T-helper 1 cell (primary cell): ENCODE measurements around the gene CCDC136.

ENCODE experiments used
- DNase-seq, 5 donors: peaks; one replicate each; pipeline ENCODE4 v3.0.0-alpha.2; 2012 to 2020

Gene CCDC136

DNA sequence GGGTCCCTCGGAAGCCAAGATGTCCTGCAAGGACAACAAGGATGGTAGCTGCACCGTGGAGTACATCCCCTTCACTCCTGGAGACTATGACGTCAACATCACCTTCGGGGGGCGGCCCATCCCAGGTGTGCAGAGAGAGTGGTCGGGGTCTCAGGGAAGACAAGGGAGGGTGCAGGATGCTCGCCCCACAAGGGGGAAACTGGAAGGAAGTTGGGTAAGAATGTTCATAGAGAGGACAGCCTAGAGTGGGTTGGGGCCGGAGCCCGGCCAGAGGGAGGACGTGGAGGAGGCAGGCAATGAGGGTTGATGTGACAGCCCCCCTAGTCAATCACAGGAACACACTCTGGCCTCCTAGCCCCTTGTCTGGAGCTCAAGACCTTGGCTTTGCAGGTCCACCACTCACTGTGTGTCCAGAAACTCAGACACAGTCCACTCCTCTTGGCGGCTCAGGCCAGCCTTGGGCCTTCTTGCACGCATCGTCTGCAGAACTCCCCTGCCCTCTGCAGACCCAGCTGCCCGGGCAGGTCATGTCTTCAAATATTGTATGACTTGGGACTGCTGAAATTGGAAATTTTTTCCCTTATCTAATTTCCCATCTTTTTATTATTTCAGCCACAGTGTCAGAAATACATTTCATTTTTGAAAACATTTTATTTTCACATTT is 55.1 kb downstream of the CCDC136 start:
- no peak for DNase-seq

DNA sequence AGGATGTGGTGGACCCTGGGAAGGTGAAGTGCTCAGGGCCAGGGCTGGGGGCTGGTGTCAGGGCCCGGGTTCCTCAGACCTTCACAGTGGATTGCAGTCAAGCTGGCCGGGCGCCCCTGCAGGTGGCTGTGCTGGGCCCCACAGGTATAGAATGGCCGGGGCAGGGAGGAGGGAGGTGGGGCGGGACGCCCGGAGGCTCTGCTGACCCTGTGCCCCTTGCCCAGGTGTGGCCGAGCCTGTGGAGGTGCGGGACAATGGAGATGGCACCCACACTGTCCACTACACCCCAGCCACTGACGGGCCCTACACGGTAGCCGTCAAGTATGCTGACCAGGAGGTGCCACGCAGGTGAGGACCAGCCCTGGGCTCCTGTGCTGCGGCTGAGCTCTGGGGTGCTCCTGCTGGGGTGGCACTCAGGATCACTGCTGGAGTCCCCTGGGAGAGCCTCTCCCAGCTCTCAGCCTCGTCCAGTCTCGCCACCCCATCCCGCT is 56.0 kb downstream of the CCDC136 start:
- no peak for DNase-seq

DNA sequence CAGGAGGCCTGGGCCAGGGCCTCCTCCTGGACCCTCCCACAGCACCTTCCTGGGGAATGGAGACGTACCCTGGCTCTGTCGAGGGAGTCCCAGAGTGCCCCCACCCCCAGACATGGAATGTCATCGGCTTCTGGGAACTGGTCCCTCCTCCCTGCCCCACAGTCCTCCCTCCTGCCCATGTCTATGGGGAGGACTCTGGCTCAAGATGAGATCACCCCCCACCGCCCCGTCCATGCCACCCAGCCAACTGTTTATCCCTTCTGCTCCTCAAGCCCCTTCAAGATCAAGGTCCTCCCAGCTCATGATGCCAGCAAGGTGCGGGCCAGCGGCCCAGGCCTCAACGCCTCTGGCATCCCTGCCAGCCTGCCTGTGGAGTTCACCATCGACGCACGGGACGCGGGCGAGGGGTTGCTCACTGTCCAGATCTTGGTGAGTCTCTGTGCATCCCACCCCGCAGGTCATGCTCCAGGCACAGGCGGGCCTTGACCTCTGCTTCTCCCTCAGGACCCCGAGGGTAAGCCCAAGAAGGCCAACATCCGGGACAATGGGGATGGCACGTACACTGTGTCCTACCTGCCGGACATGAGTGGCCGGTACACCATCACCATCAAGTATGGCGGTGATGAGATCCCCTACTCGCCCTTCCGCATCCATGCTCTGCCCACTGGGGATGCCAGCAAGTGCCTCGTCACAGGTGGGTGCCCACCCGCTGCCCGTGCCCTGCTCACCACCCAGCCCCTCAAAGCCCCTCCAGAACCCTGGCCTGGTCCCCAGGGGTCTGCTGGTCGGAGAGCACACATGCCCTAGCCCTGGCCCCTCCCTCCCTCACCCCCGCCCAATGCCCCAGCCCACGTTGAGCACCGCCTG is 56.8 kb downstream of the CCDC136 start:
- DNase-seq, result no peak

DNA sequence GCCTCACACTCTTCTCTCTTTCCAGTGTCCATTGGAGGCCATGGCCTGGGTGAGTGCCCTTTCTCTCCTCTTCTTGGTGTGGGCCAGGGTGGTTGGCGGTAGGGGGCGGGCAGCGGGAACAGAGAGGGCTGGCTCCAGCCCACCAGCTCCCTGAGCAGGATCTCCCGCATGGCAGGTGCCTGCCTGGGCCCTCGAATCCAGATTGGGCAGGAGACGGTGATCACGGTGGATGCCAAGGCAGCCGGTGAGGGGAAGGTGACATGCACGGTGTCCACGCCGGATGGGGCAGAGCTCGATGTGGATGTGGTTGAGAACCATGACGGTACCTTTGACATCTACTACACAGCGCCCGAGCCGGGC is 57.4 kb downstream of the CCDC136 start:
- DNase-seq, result no peak

DNA sequence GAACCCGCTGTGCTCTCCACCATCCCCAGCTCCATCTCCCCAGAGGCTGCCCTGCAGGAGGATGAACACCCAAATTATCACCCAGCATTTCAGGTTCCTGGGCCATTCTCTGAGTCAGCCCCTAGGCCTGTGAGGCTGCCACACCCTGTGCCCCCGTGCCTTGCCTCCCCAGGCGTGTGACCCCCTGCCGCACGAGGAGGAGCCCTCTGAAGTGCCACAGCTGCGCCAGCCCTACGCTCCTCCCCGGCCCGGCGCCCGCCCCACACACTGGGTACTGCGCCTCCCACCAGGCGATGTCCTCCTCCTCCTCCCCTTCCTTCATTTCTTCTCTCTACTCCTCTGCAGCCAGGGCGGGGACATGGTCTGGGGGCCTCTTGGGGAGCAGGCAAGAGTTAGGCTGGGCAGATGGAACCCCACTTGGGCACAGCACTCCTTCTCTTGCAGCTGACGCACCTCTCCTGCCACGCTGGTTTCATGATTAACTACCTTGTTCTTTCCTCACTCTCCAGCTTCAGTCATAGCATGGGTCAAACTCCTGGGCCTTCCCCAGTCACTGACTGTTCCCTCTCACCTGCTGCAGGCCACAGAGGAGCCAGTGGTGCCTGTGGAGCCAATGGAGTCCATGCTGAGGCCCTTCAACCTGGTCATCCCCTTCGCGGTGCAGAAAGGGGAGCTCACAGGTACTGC is 58.2 kb downstream of the CCDC136 start:
- DNase-seq, result no peak

DNA sequence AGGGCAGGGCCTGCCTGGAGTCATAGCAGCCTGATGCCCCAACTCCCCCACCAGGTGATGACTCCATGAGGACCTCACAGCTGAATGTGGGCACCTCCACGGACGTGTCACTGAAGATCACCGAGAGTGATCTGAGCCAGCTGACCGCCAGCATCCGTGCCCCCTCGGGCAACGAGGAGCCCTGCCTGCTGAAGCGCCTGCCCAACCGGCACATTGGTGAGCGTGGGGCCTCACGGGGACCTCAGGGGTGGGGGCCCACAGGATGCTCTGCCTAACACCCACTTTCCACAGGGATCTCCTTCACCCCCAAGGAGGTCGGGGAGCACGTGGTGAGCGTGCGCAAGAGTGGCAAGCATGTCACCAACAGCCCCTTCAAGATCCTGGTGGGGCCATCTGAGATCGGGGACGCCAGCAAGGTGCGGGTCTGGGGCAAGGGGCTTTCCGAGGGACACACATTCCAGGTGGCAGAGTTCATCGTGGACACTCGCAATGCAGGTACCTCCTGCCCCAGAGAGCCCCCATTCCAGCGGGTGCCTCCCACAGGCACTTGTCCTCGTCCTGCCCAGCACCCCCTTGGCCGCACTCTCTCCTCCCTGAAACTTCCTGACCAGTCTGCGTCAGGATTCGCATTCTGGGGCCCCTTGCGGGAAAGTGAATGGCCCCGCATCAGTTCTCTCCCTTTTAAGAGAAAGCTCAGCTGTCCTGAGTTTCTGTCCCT is 60.9 kb downstream of the CCDC136 start:
- no peak for DNase-seq

DNA sequence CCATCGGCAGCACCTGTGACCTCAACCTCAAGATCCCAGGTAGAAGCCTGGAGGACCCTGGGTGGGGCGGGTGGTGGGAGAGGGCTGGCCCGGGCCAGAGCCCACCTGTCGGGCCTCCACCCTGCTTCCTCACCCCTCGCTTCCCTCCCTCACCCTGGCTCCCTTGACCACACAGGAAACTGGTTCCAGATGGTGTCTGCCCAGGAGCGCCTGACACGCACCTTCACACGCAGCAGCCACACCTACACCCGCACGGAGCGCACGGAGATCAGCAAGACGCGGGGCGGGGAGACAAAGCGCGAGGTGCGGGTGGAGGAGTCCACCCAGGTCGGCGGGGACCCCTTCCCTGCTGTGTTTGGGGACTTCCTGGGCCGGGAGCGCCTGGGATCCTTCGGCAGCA is 62.0 kb downstream of the CCDC136 start:
- DNase-seq, result no peak

DNA sequence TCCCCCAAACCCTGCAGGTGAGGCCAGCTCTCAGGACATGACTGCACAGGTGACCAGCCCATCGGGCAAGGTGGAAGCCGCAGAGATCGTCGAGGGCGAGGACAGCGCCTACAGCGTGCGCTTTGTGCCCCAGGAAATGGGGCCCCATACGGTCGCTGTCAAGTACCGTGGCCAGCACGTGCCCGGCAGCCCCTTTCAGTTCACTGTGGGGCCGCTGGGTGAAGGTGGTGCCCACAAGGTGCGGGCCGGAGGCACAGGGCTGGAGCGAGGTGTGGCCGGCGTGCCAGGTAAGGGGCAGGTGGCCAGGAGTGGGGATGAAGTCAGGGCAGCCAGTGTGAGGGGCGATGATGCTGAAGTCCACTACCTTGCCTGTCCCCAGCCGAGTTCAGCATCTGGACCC is 62.6 kb downstream of the CCDC136 start:
- DNase-seq, result no peak

DNA sequence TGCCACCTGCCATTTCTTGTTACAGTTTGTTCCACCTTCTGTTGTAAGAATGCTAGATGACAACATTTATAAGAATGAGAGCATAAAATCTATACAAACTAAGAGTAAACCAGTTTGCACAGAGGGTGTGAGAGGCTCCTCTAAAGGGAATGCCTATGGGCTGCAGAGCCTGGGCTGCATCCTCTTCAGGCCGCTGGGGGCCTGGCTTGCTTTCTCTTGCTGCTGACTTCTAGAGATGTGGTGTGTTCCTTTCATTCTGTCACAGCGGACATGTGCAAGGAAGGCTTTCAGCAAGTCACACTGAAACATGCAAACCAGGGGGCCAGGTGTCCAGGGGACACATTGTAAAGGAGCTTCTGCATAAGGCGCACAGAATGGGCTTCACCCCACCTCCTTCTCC is 63.8 kb downstream of the CCDC136 start:
- no peak for DNase-seq

DNA sequence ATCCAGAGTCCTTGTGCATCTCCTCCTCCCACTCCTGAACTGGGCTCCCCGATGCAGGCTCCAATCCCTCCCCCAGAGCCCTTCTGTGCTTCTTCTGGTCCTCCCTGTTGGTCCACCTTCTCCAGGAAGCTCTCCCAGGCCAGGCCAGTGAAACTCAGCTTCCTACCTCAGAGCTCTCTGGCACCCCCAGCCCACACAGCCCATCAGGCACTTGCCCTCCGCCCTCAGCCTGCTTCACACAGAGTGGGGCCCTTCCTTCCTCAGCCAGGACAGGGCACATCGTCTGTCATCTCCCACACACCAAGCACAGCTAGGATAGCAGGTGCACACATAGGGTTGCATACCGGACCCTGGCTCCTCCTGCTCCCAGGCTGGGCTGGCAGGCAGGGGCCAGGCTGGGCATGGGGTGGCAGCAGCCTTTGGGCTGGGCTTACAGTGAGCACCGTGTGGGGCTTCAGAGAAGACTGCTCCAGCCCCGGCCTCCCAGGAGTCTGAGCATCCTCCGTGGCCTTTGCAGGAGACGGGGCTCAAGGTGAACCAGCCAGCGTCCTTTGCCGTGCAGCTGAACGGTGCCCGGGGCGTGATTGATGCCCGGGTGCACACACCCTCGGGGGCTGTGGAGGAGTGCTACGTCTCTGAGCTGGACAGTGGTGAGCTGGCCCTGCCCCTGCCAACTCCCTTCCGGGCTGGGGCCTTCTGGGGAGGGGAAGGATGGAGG is 64.4 kb downstream of the CCDC136 start:
- no peak for DNase-seq

DNA sequence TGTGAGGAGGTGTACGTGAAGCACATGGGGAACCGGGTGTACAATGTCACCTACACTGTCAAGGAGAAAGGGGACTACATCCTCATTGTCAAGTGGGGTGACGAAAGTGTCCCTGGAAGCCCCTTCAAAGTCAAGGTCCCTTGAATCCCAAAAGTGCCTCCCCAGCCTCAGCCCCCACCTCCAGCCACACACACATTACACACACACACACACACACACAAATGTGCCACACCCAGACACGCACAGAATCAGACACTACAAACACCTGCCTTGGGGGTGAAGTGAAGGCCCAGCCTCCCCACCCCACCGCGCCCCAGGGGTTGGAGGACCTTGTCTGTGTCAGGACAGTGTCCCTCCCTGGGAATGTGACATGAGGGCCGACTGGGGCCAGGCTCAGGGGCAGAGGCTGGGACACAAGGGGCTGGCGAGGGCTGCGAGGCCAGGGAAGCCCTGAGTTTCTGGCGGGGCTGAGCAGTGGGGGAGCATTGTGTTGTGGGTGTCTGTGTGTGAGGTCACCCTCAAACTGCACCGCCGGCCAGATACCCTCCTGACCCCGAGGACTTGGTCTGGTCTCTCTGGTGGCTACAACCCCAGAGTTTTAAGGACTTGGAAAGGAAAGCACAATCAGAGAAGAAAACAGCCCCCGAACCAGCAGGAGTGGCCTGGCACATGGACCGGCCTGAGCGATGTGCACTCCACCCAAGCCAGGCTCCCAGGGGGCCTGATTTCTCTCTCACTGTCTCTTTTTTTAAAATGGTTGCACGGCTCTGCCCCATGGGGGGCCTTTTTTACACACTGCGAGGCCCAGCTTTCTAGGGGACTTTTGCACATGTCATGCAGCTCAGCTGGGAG is 66.8 kb downstream of the CCDC136 start:
- DNase-seq, result no peak

DNA sequence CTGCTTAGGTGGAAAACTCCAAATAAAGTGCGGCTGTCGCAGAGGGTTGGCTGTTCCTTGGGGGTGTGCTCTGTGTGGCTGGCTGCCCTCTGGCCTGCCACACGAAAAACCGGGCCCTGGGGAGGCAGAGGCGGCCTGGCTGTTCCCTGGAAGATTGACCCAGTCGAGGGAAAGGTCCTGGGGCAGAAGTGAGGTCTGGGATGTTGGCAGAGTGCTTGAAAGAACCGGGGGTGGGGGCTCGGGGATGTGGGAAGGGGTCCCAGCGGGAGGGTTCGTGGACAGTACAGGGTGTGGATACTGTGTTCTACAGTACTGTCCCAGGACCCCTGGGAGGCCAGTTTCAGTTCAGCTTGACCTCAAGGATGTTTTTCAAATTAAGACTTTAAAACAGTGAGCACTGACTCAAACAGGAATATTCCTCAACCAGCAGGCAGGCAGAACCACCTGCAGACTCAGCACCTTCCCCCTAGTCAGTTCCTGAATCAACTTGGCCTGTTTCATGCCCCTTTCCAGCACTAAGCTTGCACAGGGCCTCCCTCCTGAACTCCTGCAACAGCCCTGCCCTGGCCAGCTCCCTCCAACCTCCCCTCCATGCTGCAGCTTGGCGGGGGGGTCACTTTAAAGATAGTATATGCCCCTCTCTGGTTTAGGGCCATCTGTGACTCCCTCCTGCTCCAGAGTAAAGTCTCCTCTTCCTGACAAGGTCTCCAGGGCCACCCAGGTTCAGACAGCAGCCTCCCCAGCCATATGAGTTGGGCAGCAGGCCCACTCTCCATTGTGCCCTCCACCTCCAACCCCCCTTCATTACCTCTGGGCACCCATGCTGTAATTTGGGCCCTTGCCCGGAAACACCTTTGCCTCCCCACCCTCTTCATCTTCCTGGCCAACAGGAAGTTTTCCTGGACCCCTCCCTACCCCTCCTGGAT is 67.7 kb downstream of the CCDC136 start:
- DNase-seq, result no peak

DNA sequence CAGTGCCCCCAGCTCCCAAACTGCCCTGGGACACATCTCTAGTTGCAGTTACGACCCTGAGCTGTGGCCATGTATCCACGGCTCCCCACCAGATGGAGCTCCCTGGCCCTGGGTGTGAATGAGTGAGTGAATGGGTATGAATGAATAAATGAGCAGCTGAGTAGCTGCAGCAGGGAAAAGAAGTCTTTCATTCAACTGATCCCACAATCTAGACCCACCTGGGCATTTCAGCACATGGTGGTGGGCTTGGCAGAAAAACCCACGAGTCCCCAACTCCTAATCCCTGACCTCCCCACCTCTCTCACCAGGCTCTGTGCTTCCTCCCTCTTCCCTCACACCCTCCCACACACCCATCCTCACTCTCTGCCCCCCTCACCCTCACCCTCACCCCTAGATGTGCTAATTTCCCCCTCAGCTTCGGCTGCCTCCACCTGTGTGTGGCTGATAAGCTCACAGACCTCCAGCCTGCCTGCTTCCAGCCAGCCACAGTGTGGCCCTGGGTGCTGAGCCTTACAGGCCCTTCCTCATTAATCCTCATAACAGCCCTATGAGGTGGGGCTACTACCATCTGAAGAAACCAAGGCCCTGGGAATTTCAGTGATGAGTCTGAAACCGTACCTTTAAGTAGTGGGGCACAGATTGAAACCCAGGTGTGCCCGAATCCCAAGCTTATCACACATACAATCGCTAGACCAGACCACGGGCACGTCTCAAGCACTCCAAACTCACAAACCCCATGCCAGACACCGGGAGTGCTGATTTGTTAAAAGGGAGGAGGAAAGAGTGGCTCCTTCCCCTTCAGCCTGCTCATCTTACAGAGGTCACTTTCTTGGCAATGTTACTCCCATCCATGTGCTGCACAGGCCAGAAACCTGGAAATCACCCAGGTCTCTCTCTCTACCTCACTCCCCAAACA is 68.6 kb downstream of the CCDC136 start:
- DNase-seq, result no peak

DNA sequence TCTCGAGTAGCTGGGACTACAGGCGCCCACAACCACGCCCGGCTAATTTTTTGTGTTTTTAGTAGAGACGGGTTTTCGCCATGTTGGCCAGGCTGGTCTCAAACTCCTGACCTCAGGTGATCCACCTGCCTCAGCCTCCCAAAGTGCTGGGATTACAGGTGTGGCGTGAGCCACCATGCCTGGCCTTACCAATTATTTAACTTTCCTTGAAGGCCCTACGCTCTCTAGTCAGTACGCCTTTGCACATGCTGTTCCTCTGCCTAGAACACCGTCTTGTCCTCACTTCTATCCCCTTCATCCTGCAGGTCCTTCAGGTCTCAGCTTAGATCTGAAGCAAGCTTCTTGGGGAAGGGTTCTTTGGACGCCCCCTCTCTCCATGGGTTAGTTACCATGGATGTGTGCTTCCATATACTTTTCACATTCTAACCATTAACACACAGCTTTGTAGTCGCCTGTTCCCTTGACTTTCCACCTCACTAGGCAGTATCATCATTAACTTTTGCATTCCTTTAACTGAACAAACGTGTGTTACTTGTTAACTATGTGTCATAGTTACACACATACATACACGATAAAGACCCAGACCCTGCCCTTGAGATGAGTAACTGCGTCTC is 70.3 kb downstream of the CCDC136 start:
- DNase-seq, result no peak

DNA sequence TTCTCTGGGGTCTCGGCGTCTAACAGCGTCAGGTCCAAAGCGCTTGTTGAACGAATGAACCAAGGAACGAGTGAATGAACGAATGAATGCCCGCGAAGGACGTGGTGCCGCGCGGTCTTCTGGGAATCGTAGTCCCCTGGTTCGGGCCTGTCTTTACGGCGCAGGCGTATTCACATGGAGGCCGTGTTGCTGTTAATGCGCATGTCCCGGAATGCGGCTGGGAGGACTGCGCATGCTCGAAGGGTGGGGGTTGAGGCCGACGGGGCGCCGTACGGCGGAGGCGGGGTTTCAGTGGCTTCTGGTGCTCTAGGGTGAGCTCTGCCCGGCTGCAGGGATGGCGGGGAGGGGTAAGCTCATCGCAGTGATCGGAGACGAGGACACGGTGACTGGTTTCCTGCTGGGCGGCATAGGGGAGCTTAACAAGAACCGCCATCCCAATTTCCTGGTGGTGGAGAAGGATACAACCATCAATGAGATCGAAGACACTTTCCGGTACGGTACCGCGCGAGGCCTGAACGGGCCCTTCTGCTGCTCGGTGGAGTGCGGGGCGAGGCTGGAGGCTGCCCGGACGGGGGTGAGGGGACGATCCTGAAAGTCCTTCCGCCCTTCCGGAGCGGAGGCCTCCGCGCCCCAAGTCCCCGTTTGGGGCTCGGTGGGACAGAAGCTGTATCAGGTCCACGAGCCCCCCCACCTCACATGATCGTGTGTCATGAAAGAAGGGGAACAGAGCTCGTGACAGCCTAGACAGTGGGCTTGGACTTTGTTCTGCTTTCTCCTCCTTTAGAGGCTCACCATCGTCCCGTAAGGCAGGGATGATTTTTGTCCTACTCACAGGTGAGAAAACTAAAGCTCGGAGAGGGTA is 71.0 kb downstream of the CCDC136 start, which contains the start of gene ATP6V1F:
TSS of gene ATP6V1F (plus strand) at position 286 of the 862 bp plus-strand sequence. CDS start at position 335, 49 bp downstream.
- DNase-seq, result peak; percentile 96 to 99 (median 98)

DNA sequence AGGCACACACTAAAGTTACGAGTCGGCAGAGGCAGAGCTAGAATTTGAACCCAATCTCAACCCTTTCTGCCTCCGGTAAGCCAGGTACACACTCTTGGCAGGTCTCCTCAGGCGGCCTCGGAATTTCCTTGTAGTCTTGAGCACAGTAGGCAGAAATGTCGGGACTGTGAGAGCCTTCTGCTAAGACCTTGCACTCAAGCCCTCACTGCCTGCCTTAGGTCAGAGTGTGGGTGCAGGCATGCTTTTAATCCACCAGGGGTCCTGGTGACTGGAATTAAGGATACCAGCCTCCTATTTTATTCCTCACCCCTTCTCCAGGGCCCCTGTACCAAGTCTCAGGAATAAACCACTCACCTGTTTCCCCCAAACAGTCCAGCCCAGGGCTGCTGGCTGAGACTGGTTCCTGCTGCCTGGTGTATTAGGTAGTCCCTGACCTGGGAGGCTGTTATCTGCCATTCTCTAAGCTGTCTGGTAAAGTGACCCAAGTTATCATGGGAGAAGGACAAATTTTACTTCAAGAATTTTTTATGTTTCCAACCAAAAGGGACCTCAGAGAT is 71.7 kb downstream of the CCDC136 start:
- DNase-seq, result peak in 2 of 5 donors; percentile 39 to 57

DNA sequence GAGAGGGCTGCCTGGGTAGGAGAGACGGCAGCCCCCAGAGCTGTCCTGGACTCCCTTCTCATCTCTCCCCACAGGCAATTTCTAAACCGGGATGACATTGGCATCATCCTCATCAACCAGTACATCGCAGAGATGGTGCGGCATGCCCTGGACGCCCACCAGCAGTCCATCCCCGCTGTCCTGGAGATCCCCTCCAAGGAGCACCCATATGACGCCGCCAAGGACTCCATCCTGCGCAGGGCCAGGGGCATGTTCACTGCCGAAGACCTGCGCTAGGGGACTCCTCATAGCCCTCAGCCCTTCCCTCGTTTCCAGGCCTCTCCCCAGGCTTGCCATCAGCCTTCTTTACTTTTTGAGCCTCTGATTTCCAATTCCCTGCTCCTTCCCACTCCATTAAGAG is 73.5 kb downstream of the CCDC136 start:
- DNase-seq, result no peak
